PC-3 (cell line): Measurements from ENCODE around the gene EFHC2. TPM values are rescaled to one million over a fixed set of nuclear protein-coding genes. Genes with fewer than 3 reads are reported as not detected.
"Not testable (repeated sequence)": the region's sequence is repeated elsewhere in the genome, so short reads cannot be mapped to it uniquely, and the experiment has no call there.

Experiments
- ATAC-seq: fragments of 200-7000 bp; cut with Tn5 transposase; 2 replicates; pipeline ENCODE4 v1.9.1; 2020; ENCODE audit warnings: mild to moderate bottlenecking, moderate library complexity
- BruUV-seq: library from RNA; stranded (reverse); fragments of 400-500 nt; replicated peaks from 2 replicates; lab custom pipeline; 2021; lab: Mats Ljungman, UMichigan
- CTCF ChIA-PET: fragments of 300-600 bp; sonication (Branson Sonifier 250); formaldehyde crosslinking; loops from one replicate; lab custom pipeline; 2022; ENCODE audit warnings: antibody characterized with exemption; lab: Charles Lee
- POLR2A ChIA-PET: fragments of 300-600 bp; sonication (Branson Sonifier 250); formaldehyde crosslinking; loops from one replicate; lab custom pipeline; 2022; ENCODE audit warnings: antibody characterized with exemption; ENCODE audit not compliant: unreplicated experiment; lab: Charles Lee
- DNase-seq: peaks from one replicate; pipeline ENCODE4 v3.0.0-alpha.2; 2015
- H2AFZ ChIP-seq: fragments of 300-600 bp; sonication (generic); 2 replicates; pipeline ENCODE4 v1.6.0; 2016; ENCODE audit warnings: antibody characterized with exemption, low read length
- H3F3A ChIP-seq: fragments of 300-600 bp; sonication (generic); one replicate; pipeline ENCODE4 v1.6.0; 2017; ENCODE audit warnings: antibody characterized with exemption, low read length, control low read depth, mild to moderate bottlenecking; ENCODE audit not compliant: unreplicated experiment
- H3K27ac ChIP-seq: fragments of 300-600 bp; sonication (generic); 2 replicates; pipeline ENCODE4 v1.5.1; 2016; ENCODE audit warnings: mild to moderate bottlenecking, low read length
- H3K27me3 ChIP-seq: fragments of 300-600 bp; sonication (generic); 2 replicates; pipeline ENCODE4 v1.6.1; 2016; ENCODE audit warnings: low read length, mixed read lengths
- H3K36me3 ChIP-seq: fragments of 300-600 bp; sonication (generic); 2 replicates; pipeline ENCODE4 v1.6.1; 2016; ENCODE audit warnings: low read depth, mixed run types, low read length, mixed read lengths
- H3K4me1 ChIP-seq: fragments of 300-600 bp; sonication (generic); 2 replicates; pipeline ENCODE4 v1.5.1; 2016; ENCODE audit warnings: low read length; ENCODE audit not compliant: insufficient read depth
- H3K4me2 ChIP-seq: fragments of 300-600 bp; sonication (generic); 2 replicates; pipeline ENCODE4 v1.6.0; 2016; ENCODE audit warnings: low read length
- H3K4me3 ChIP-seq: fragments of 300-600 bp; sonication (generic); 2 replicates; pipeline ENCODE4 v1.5.1; 2016; ENCODE audit warnings: mild to moderate bottlenecking, low read length, mixed read lengths
- H3K79me2 ChIP-seq: fragments of 300-600 bp; sonication (generic); 2 replicates; pipeline ENCODE4 v1.6.1; 2017; ENCODE audit warnings: low read length, mixed read lengths
- H3K9ac ChIP-seq: fragments of 300-600 bp; sonication (generic); 2 replicates; pipeline ENCODE4 v1.6.0; 2016; ENCODE audit warnings: mild to moderate bottlenecking, low read length
- H3K9me2 ChIP-seq: fragments of 300-600 bp; sonication (generic); replicated peaks from 2 replicates; pipeline ENCODE4 v1.6.1; 2016; ENCODE audit warnings: mixed run types, low read length, mixed read lengths
- H3K9me3 ChIP-seq: fragments of 300-600 bp; sonication (generic); 2 replicates; pipeline ENCODE4 v1.6.1; 2016; ENCODE audit warnings: low read length, mixed read lengths
- H4K20me1 ChIP-seq: fragments of 300-600 bp; sonication (generic); 2 replicates; pipeline ENCODE4 v1.6.1; 2016; ENCODE audit warnings: low read length, mixed read lengths
- CTCF ChIP-seq: fragments of 300-600 bp; sonication (generic); conservative IDR thresholded peaks from 2 replicates; pipeline ENCODE4 v1.5.1; 2017; ENCODE audit warnings: antibody characterized with exemption, low read depth, mild to moderate bottlenecking, low read length
- EZH2 ChIP-seq: fragments of 300-600 bp; sonication (generic); IDR thresholded peaks from one replicate; pipeline ENCODE4 v1.6.1; 2017; ENCODE audit warnings: antibody characterized with exemption, mild to moderate bottlenecking, low read length; ENCODE audit not compliant: unreplicated experiment
- EZH2phosphoT487 ChIP-seq: fragments of 300-600 bp; sonication (generic); IDR thresholded peaks from 2 replicates; pipeline ENCODE4 v1.6.1; 2018; ENCODE audit warnings: mild to moderate bottlenecking, antibody characterized with exemption, low read length, borderline replicate concordance
- intact Hi-C: fragments of 100-400 bp; cut with micrococcal nuclease; formaldehyde crosslinking; loops from 2 replicates; pipeline ENCODE4 v1.9.0; 2023
- total RNA-seq: library from RNA; depleted of rRNA; stranded (reverse); fragments of >200 nt; gene quantifications from 2 replicates; pipeline ENCODE4 v1.2.3, GENCODE V29; 2014

EFHC2 gene
- total RNA-seq, 1 experiment from 2014 or later = 0.40 TPM

- Histone ChIP-seq H3K9me3 (no peaks in the 10 kb centered on the region), H3K4me2 (no peak overlapping the region), H3K9ac (no peak overlapping the region), H4K20me1 (no peaks in the 10 kb centered on the region), H3K4me3 (no peak overlapping the region), H3K9me2 (no peaks in the 10 kb centered on the region), H3K4me1 (no peaks in the 10 kb centered on the region), H3K27ac (no peak overlapping the region), H3F3A (no peaks in the 10 kb centered on the region), H2AFZ (no peak overlapping the region), H3K27me3 (no peaks in the 10 kb centered on the region), H3K79me2 (no peaks in the 10 kb centered on the region), H3K36me3 (no peaks in the 10 kb centered on the region)
- TF ChIP-seq CTCF (no peak), EZH2 (no peak), EZH2phosphoT487 (no peak)
- intact Hi-C loops = no loop called here
- ChIA-PET POLR2A (no interaction called here), CTCF (no interaction called here)
- DNase-seq (no peak), ATAC-seq (no peak)
- BruUV-seq = no TSS peak
These were observed 140.9 kb downstream of the EFHC2 start for GRCh38 chrX:44202596-44202995.

- H3K79me2 ChIP-seq = no peaks in the 10 kb centered on the region
- no peak overlapping the region for H3K4me3 ChIP-seq
- DNase-seq (no peak), ATAC-seq (no peak)
- H4K20me1 ChIP-seq = no peaks in the 10 kb centered on the region
- H3K9me3 ChIP-seq = no peaks in the 10 kb centered on the region
- no peaks in the 10 kb centered on the region for H3K27me3 ChIP-seq
- H2AFZ ChIP-seq = no peak overlapping the region
- H3F3A ChIP-seq = no peaks in the 10 kb centered on the region
- POLR2A ChIA-PET = no interaction called here
- no peaks in the 10 kb centered on the region for H3K36me3 ChIP-seq
- H3K9ac ChIP-seq = no peak overlapping the region
- CTCF ChIA-PET = no interaction called here
- no peak for TF ChIP-seq EZH2phosphoT487
- no peak for TF ChIP-seq EZH2
- TF ChIP-seq CTCF = no peak
- no peaks in the 10 kb centered on the region for H3K9me2 ChIP-seq
- no peaks in the 10 kb centered on the region for H3K4me1 ChIP-seq
- no peak overlapping the region for H3K27ac ChIP-seq
- BruUV-seq = no TSS peak
- intact Hi-C loops = no loop called here
- H3K4me2 ChIP-seq = no peak overlapping the region
These were observed 154.4 kb downstream of the EFHC2 start for GRCh38 chrX:44189116-44189515.

DNA sequence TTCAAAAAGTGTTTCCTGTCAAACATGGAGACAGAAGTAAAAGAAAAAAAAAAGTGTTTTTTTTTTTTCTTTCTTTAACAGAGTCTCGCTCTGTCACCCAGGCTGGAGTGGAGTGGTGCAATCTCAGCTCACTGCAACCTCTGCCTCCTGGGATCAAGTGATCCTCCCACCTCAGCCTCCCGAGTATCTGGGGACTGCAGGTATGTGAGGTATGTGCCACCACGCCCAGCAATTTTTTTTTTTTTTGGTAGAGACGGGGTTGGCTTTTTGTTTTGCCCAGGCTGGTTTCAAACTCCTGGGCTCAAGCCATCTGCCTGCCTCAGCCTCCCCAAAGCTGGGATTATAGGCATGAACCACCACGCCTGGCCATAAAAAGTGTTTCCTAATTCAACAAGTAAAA lies 155.6 kb downstream of the EFHC2 start:
- H3F3A ChIP-seq, H4K20me1 ChIP-seq, H3K9me3 ChIP-seq, intact Hi-C loops, H3K4me3 ChIP-seq, H3K27ac ChIP-seq, H3K9me2 ChIP-seq, BruUV-seq, H3K79me2 ChIP-seq, DNase-seq, H3K4me2 ChIP-seq, H3K4me1 ChIP-seq, POLR2A ChIA-PET, ATAC-seq, H3K27me3 ChIP-seq, H3K36me3 ChIP-seq, CTCF ChIA-PET, H3K9ac ChIP-seq, H2AFZ ChIP-seq: not testable (repeated sequence)
